Neuronal stem cell (in vitro differentiated cells): ENCODE measurements around the gene BTN2A1.

ENCODE experiments used
- DNase-seq: peaks from one replicate; pipeline ENCODE4 v3.0.0-alpha.2; 2013; ENCODE audit warnings: low spot score
- H2AFZ ChIP-seq: one replicate; pipeline ENCODE4 v1.6.1; 2013; ENCODE audit warnings: mild to moderate bottlenecking, low read length, inconsistent platforms
- H2AK5ac ChIP-seq: 2 replicates; pipeline ENCODE4 v1.6.1; 2013; ENCODE audit warnings: low read depth, mild to moderate bottlenecking, inconsistent platforms, low read length, moderate library complexity, mixed read lengths
- H2BK120ac ChIP-seq: 2 replicates; pipeline ENCODE4 v1.6.1; 2013; ENCODE audit warnings: low read depth, mild to moderate bottlenecking, inconsistent platforms, low read length, moderate library complexity, mixed read lengths
- H2BK12ac ChIP-seq: one replicate; pipeline ENCODE4 v1.6.1; 2013; ENCODE audit warnings: low read length, inconsistent platforms
- H2BK15ac ChIP-seq: 2 replicates; pipeline ENCODE4 v1.6.1; 2013; ENCODE audit warnings: mild to moderate bottlenecking, low read length, inconsistent platforms, mixed read lengths
- H2BK5ac ChIP-seq: one replicate; pipeline ENCODE4 v1.6.1; 2013; ENCODE audit warnings: inconsistent platforms, mild to moderate bottlenecking, low read length, moderate library complexity
- H3K14ac ChIP-seq: one replicate; pipeline ENCODE4 v1.6.1; 2013; ENCODE audit warnings: low read length, inconsistent platforms
- H3K18ac ChIP-seq: 2 replicates; pipeline ENCODE4 v1.6.1; 2013; ENCODE audit warnings: low read length, inconsistent platforms
- H3K23ac ChIP-seq: 2 replicates; pipeline ENCODE4 v1.6.1; 2013; ENCODE audit warnings: low read depth, mild to moderate bottlenecking, mixed read lengths, low read length, inconsistent platforms; ENCODE audit not compliant: poor library complexity
- H3K27ac ChIP-seq: replicated peaks from 3 replicates; pipeline ENCODE4 v1.5.1; 2013; ENCODE audit warnings: low read length, inconsistent platforms
- H3K27me3 ChIP-seq, 3 experiments: 2 replicates each; pipeline ENCODE4 v1.6.1; 2013; ENCODE audit warnings: low read length in 3 of 3, mild to moderate bottlenecking in 2 of 3, inconsistent platforms in 1 of 3, low read depth in 1 of 3, mixed read lengths in 1 of 3, moderate library complexity in 1 of 3; ENCODE audit not compliant: control insufficient read depth in 3 of 3, insufficient read depth in 3 of 3
- H3K36me3 ChIP-seq, 2 donors: replicated peaks in 1 of 2; 2 replicates each; pipeline ENCODE4 v1.6.1; 2013; ENCODE audit warnings: low read length in 2 of 2; ENCODE audit not compliant: control insufficient read depth in 2 of 2, insufficient read depth in 2 of 2
- H3K4ac ChIP-seq: 2 replicates; pipeline ENCODE4 v1.6.1; 2013; ENCODE audit warnings: inconsistent platforms, mild to moderate bottlenecking, low read length, moderate library complexity
- H3K4me1 ChIP-seq, 2 donors: 1 replicate in 1 of 2; 2 replicates in 1 of 2; pipeline ENCODE4 v1.6.1; 2013; ENCODE audit warnings: low read length in 2 of 2, low read depth in 1 of 2; ENCODE audit not compliant: control insufficient read depth in 2 of 2, insufficient read depth in 1 of 2
- H3K4me2 ChIP-seq: one replicate; pipeline ENCODE4 v1.6.1; 2013; ENCODE audit warnings: mild to moderate bottlenecking, low read length, inconsistent platforms; ENCODE audit not compliant: insufficient read depth, poor library complexity, severe bottlenecking
- H3K4me3 ChIP-seq, 2 donors: 2 replicates each; pipeline ENCODE4 v1.5.1; 2013; ENCODE audit warnings: low read length in 2 of 2, mild to moderate bottlenecking in 2 of 2, inconsistent platforms in 1 of 2, moderate library complexity in 1 of 2
- H3K79me1 ChIP-seq: one replicate; pipeline ENCODE4 v1.6.1; 2013; ENCODE audit warnings: low read depth, mild to moderate bottlenecking, inconsistent platforms, low read length, moderate library complexity
- H3K9ac ChIP-seq: one replicate; pipeline ENCODE4 v1.6.1; 2013; ENCODE audit warnings: mild to moderate bottlenecking, low read depth, low read length, inconsistent platforms; ENCODE audit not compliant: poor library complexity
- H3K9me3 ChIP-seq, 2 donors: replicated peaks in 1 of 2; 2 replicates each; pipeline versions ENCODE3 to v1.6.1; 2013; ENCODE audit warnings: low read length in 2 of 2, mild to moderate bottlenecking in 2 of 2, inconsistent platforms in 1 of 2, low read depth in 1 of 2, mixed read lengths in 1 of 2, moderate library complexity in 1 of 2; ENCODE audit not compliant: control insufficient read depth in 2 of 2, insufficient read depth in 1 of 2
- H4K8ac ChIP-seq: one replicate; pipeline ENCODE4 v1.6.1; 2013; ENCODE audit warnings: low read depth, mild to moderate bottlenecking, inconsistent platforms, low read length, moderate library complexity
- H4K91ac ChIP-seq: one replicate; pipeline ENCODE4 v1.6.1; 2013; ENCODE audit warnings: low read length, low read depth, mild to moderate bottlenecking, inconsistent platforms; ENCODE audit not compliant: poor library complexity
- WGBS, 2 donors: extraction: QIAGEN DNeasy Blood & Tissue Kit; methylation state at CpG; one replicate each; pipeline ENCODE4 v1.1.7; 2013; ENCODE audit warnings: missing lambda C conversion rate in 2 of 2, mixed read lengths in 1 of 2; ENCODE audit not compliant: insufficient read length in 2 of 2, insufficient replicate concordance in 1 of 2; ENCODE audit errors: extremely low coverage in 2 of 2; 5-methylcytosine and 5-hydroxymethylcytosine counted together

The BTN2A1 gene

DNA sequence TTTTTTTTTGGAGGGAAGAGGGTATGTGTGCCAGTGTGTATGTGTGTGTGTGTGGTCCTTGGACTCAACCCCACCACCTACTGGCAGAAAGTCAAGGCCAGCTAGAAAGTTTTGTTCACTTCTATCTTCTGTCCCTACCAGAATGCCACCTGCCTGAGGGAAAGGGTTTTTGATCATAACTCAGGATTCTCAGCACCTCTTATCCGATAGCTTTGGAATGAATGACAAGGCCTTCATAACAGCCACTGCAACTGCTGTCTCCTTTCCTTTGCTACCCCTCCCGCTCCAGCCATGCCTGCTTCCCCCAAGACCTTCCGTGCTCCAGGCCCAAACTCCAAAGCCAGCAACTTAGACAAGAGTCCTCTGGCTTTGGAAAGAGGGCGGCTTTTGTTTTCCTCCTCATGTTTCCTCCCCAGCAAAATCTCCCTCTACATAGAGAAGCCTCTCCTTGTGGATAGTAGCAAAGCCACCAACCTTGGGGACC lies 37.0 kb upstream of the BTN2A1 start:
- H3K14ac ChIP-seq = no peak overlapping the region
- H3K27me3 ChIP-seq = no peaks in the 10 kb centered on the region
- no peak overlapping the region for H3K9ac ChIP-seq
- peaks cover 0 to 28% of the 10 kb centered on the region in 2 donors for H3K36me3 ChIP-seq
- no peak overlapping the region for H2BK12ac ChIP-seq
- no peak overlapping the region for H3K23ac ChIP-seq
- WGBS, 2 donors = no CpG with 5 or more reads among the region's 4 CpGs
- H4K91ac ChIP-seq = no peak overlapping the region
- peak overlapping the region in 1 of 2 donors; percentile 77 for H3K4me3 ChIP-seq
- no peaks in the 10 kb centered on the region for H3K79me1 ChIP-seq
- peaks cover 3 to 6% of the 10 kb centered on the region in 2 donors for H3K4me1 ChIP-seq
- no peak overlapping the region for H3K4ac ChIP-seq
- H4K8ac ChIP-seq = no peak overlapping the region
- peak overlapping the region; percentile 28 for H3K4me2 ChIP-seq
- DNase-seq = peak; percentile 9
- H2BK15ac ChIP-seq = no peak overlapping the region
- H2BK5ac ChIP-seq = no peak overlapping the region
- H3K18ac ChIP-seq = no peak overlapping the region
- H2AK5ac ChIP-seq = no peak overlapping the region
- peaks cover 0 to 13% of the 10 kb centered on the region in 2 donors for H3K9me3 ChIP-seq
- no peak overlapping the region for H3K27ac ChIP-seq
- peak overlapping the region; percentile 96 for H2AFZ ChIP-seq
- H2BK120ac ChIP-seq = no peak overlapping the region

DNA sequence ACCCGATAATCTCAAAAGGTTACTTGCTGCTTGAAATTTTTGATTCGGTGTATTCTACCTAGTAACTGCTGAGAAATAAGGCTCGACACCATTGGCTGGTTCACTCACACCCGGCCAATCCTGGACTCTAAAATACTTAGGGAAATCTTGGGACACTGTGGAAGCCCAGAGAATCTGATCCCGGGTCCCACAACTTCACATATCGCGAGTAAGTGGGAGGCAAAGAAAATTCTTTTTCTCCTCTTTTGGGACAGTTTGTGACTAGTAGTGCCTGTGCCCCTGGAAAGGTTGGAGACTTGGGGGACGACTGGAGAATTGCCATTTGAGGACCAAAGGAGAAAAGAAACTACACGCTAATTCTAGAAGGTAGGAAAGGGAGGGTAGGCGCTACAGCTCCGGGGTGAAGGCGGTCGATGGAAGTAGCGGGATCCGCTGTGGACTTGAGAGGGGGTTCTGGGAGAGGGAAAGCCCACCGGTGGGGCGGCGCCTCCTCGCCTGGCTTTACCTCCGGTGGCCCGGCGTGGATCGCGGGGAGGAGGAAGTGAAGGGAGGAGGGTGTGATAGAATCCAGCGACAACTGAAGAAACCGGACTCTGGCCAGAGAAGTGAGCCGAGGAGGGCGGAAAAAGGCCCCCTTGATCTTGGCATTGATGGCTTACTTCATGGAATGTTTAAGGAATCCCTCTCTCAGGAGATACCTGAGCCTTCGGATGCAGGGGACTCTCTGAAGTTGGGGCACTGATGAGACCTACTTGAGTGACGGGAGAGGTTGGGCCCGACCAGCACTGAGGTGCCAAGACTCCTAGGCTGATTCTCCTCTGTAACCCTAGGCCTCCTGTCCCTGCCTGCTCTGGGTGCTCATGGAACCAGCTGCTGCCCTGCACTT lies 36.3 kb upstream of the BTN2A1 start:
- H2AFZ ChIP-seq = peak overlapping the region; percentile 96
- no peak overlapping the region for H2BK120ac ChIP-seq
- H3K27ac ChIP-seq = no peak overlapping the region
- no peak overlapping the region for H2BK12ac ChIP-seq
- peaks cover 0 to 13% of the 10 kb centered on the region in 2 donors for H3K9me3 ChIP-seq
- WGBS, 2 donors = no CpG with 5 or more reads among the region's 31 CpGs
- no peak overlapping the region for H2BK5ac ChIP-seq
- H3K4me3 ChIP-seq = peak overlapping the region; percentile 77 to 89
- no peak overlapping the region for H3K23ac ChIP-seq
- H3K14ac ChIP-seq = no peak overlapping the region
- H4K91ac ChIP-seq = no peak overlapping the region
- peak; percentile 79 for DNase-seq
- peak overlapping the region; percentile 79 for H3K4me2 ChIP-seq
- H3K4ac ChIP-seq = no peak overlapping the region
- H3K36me3 ChIP-seq = peaks cover 0 to 36% of the 10 kb centered on the region in 2 donors
- H2BK15ac ChIP-seq = no peak overlapping the region
- no peak overlapping the region for H2AK5ac ChIP-seq
- H3K9ac ChIP-seq = peak overlapping the region; percentile 82
- no peaks in the 10 kb centered on the region for H3K27me3 ChIP-seq
- peak overlapping the region; percentile 79 for H3K18ac ChIP-seq
- no peaks in the 10 kb centered on the region for H3K79me1 ChIP-seq
- H4K8ac ChIP-seq = no peak overlapping the region
- peaks cover 3 to 6% of the 10 kb centered on the region in 2 donors for H3K4me1 ChIP-seq

DNA sequence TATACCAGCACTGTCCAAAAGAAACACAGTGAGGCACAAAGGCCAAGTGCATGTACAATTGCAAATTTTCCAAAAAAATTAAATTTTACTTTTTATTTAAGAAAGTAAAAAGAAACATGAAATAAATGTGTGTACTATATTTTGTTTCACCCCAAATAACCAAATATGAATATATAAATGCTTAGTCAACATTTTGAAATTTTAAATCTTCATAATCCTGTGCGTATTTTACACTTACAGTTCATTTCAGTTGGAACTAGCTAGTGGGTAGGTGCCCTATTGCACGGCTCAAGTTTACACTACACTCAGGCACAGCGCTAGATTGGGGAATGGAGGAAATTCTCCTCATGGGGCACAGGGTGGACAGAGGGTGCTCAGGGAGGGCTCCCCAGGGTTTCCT lies 35.4 kb upstream of the BTN2A1 start:
- Histone ChIP-seq H2BK12ac (no peak overlapping the region), H2AK5ac (no peak overlapping the region), H4K91ac (no peak overlapping the region), H3K36me3 (peaks cover 0 to 44% of the 10 kb centered on the region in 2 donors), H3K4me1 (peaks cover 3 to 6% of the 10 kb centered on the region in 2 donors), H3K18ac (no peak overlapping the region), H3K14ac (no peak overlapping the region), H3K4me3 (peak overlapping the region in 1 of 2 donors; percentile 77), H3K79me1 (no peaks in the 10 kb centered on the region), H3K9me3 (peaks cover 0 to 13% of the 10 kb centered on the region in 2 donors), H3K27ac (no peak overlapping the region), H3K9ac (no peak overlapping the region), H2BK5ac (no peak overlapping the region), H4K8ac (no peak overlapping the region), H2AFZ (no peak overlapping the region), H3K27me3 (no peaks in the 10 kb centered on the region), H3K23ac (no peak overlapping the region), H2BK120ac (no peak overlapping the region), H3K4me2 (no peak overlapping the region), H3K4ac (no peak overlapping the region), H2BK15ac (no peak overlapping the region)
- WGBS, 2 donors = no CpG with 5 or more reads among the region's 3 CpGs
- no peak for DNase-seq

DNA sequence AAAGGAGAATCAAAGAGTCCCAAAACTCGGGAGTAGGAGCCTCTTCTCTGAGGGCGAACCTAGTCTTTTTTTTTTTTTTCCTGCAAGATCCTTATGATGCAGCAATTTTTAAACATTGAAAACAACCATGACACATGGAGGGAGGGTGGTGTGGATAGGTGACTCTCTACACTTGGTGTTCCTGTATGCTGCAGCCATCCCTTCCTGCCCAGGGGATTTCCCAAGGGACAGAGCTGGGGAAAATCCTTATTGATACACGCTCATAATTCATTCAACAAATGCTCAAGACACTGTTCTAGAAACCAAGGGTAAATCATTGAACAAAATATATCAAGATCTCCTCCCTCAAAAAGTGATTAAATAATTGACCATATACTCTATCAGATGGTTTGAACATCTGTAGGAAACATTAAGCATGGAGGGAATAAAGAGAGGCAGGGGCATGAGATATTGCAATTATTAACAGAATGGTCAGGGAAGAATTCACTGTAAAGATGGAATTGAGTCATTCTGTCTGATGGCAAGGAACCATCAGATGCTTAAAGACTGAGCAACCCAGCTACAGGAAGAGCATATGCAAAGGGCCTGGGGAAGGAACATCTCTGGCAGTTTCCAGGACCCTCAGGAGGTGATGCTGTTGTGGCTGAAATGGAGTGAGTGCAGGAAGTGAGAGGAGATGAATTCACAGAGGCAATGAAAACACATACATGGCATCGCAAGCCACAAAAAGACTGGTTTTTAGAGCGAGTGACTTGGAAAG lies 30.9 kb upstream of the BTN2A1 start:
- Histone ChIP-seq H3K9ac (no peak overlapping the region), H3K14ac (no peak overlapping the region), H2AK5ac (no peak overlapping the region), H3K4ac (no peak overlapping the region), H2BK15ac (no peak overlapping the region), H4K8ac (no peak overlapping the region), H3K36me3 (peaks cover 0 to 90% of the 10 kb centered on the region in 2 donors), H3K4me1 (peaks cover 0 to 6% of the 10 kb centered on the region in 2 donors), H3K27me3 (no peaks in the 10 kb centered on the region), H3K27ac (no peak overlapping the region), H3K4me3 (no peak overlapping the region), H4K91ac (no peak overlapping the region), H3K9me3 (no peaks in the 10 kb centered on the region), H3K4me2 (no peak overlapping the region), H2AFZ (no peak overlapping the region), H3K23ac (no peak overlapping the region), H2BK12ac (no peak overlapping the region), H2BK5ac (no peak overlapping the region), H3K79me1 (no peaks in the 10 kb centered on the region), H2BK120ac (no peak overlapping the region), H3K18ac (no peak overlapping the region)
- WGBS, 2 donors = no CpG with 5 or more reads among the region's 5 CpGs
- DNase-seq = no peak
